Cardiac muscle cell (in vitro differentiated cells and primary cell): ENCODE results near the gene MMD2. TPM values are rescaled to one million over a fixed set of nuclear protein-coding genes. Genes with fewer than 3 reads are reported as not detected.

ENCODE experiments used
- DNase-seq, 2 donors: peaks; one replicate each; pipeline versions ENCODE4 v3.0.0 to v3.0.0-alpha.2; 2010 to 2017; ENCODE audit warnings: low read depth in 1 of 2, low spot score in 1 of 2
- H3K27ac ChIP-seq: fragments of 200-600 bp; sonication (generic); 2 replicates; pipeline ENCODE4 v1.5.1; 2016
- H3K27me3 ChIP-seq: fragments of 200-600 bp; sonication (generic); 2 replicates; pipeline ENCODE4 v1.6.0; 2016; ENCODE audit warnings: control low read depth
- H3K36me3 ChIP-seq: fragments of 200-600 bp; sonication (generic); 2 replicates; pipeline ENCODE4 v1.5.1; 2016; ENCODE audit warnings: control low read depth
- H3K4me1 ChIP-seq: fragments of 200-600 bp; sonication (generic); 2 replicates; pipeline ENCODE4 v1.8.1; 2017; ENCODE audit warnings: low read depth, mild to moderate bottlenecking, mixed run types
- H3K4me3 ChIP-seq: fragments of 200-600 bp; sonication (generic); 2 replicates; pipeline ENCODE4 v1.5.1; 2016; ENCODE audit warnings: mild to moderate bottlenecking
- H3K9me3 ChIP-seq: fragments of 200-600 bp; sonication (generic); 2 replicates; pipeline ENCODE4 v1.5.1; 2017; ENCODE audit warnings: low read depth, mild to moderate bottlenecking, control low read depth
- polyA plus RNA-seq: library from polyadenylated mRNA; unstranded; fragments of >200 nt; fragmentation: Nextera tagmentation; extraction: Ambion mirVana; gene quantifications from 2 replicates; pipeline ENCODE4 v1.2.1, GENCODE V29; 2016
- total RNA-seq: library from RNA; depleted of rRNA; stranded (reverse); fragments of >200 nt; gene quantifications from 2 replicates; pipeline ENCODE4 v1.2.3, GENCODE V29; 2016
- TF ChIP-seq, protein P1 (sequence below): IDR thresholded peaks from 2 replicates; pipeline ENCODE4 v1.5.1; 2012; ENCODE audit warnings: low read depth, mild to moderate bottlenecking, low read length

The MMD2 gene, protein sequence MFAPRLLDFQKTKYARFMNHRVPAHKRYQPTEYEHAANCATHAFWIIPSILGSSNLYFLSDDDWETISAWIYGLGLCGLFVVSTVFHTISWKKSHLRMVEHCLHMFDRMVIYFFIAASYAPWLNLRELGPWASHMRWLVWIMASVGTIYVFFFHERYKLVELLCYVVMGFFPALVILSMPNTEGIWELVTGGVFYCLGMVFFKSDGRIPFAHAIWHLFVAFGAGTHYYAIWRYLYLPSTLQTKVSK
- total RNA-seq (not detected in 2 replicates), polyA plus RNA-seq (not detected in 2 replicates)

DNA sequence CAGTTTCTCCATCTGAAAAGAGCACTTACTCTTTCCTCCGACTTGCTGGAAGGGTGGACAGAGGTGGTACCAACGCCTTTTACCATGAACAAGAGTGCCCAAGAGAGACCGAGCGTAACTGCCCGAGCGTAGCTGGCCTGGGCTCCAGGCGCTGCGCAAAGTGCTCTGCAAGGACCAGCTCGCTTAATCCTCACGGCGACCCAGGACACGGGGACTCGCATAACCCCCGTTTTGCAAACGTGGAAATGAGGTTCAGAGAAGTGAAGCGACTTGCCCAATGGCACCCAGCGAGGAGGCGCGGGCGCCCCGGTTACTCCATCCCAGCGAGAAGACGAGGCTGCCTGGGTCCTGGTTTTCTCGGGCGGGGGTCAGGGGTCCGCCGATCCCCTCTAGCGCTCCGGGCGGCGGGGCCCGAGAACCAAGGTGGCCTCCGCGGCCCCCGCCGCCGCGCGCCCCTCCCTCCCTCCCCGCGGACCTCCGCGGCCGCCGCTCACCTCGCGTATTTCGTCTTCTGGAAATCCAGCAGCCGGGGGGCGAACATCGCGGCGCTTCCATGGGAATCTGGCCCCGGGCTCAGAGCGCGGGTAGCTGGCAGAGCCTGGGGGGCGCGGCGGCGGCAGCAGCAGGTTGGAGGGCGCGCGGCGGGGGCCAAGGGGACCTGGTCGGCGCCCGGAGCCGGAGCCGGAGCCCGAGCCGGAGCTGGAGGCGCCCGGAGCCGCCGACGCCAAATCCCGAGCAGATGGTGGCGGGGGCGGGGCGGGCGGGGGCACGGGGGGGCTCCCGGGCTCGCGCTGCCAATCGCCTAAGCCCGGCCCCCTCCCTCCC lies at the start of gene MMD2:
Gene MMD2 (minus strand): TSS at position 711 of the 825 bp plus-strand sequence. CDS start 170 bp downstream, at position 541.
- peak in 1 of 2 donors; percentile 23 for DNase-seq
- no peaks in the 10 kb centered on the region for H3K36me3 ChIP-seq
- H3K4me3 ChIP-seq = peak within 1 kb of the TSS; percentile 41
- peaks cover 53% of the 10 kb centered on the region for H3K27me3 ChIP-seq
- TF ChIP-seq, protein P1, sequence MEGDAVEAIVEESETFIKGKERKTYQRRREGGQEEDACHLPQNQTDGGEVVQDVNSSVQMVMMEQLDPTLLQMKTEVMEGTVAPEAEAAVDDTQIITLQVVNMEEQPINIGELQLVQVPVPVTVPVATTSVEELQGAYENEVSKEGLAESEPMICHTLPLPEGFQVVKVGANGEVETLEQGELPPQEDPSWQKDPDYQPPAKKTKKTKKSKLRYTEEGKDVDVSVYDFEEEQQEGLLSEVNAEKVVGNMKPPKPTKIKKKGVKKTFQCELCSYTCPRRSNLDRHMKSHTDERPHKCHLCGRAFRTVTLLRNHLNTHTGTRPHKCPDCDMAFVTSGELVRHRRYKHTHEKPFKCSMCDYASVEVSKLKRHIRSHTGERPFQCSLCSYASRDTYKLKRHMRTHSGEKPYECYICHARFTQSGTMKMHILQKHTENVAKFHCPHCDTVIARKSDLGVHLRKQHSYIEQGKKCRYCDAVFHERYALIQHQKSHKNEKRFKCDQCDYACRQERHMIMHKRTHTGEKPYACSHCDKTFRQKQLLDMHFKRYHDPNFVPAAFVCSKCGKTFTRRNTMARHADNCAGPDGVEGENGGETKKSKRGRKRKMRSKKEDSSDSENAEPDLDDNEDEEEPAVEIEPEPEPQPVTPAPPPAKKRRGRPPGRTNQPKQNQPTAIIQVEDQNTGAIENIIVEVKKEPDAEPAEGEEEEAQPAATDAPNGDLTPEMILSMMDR = no peak
- H3K27ac ChIP-seq = no peak within 1 kb of the TSS
- no peaks in the 10 kb centered on the region for H3K4me1 ChIP-seq
- H3K9me3 ChIP-seq = no peaks in the 10 kb centered on the region

DNA sequence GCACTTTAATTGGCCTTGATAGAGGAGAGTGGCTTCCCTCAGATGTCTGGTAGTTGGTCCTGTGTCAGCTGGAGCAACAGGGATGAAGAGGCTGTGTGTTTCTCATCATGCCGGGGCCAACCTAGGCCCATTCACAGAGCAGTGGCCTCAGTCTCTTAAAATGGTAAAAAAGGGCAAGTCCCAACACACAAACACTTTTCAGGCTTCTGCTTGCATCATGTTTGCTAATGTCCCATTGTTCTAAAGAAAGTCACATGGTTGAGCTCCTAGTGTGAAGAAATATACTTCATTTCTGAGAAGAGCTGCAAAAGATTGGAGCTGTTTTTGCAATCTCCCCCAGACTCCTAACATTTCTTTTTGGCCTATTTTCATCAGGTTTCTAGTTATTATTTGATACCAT lies 46.1 kb upstream of the MMD2 start:
- peak in 1 of 2 donors; percentile 30 for DNase-seq
- peaks cover 2% of the 10 kb centered on the region for H3K36me3 ChIP-seq
- H3K9me3 ChIP-seq = no peaks in the 10 kb centered on the region
- H3K27me3 ChIP-seq = no peaks in the 10 kb centered on the region
- H3K27ac ChIP-seq = no peak overlapping the region
- TF ChIP-seq, protein P1 = no peak
- no peaks in the 10 kb centered on the region for H3K4me1 ChIP-seq
- no peak overlapping the region for H3K4me3 ChIP-seq

DNA sequence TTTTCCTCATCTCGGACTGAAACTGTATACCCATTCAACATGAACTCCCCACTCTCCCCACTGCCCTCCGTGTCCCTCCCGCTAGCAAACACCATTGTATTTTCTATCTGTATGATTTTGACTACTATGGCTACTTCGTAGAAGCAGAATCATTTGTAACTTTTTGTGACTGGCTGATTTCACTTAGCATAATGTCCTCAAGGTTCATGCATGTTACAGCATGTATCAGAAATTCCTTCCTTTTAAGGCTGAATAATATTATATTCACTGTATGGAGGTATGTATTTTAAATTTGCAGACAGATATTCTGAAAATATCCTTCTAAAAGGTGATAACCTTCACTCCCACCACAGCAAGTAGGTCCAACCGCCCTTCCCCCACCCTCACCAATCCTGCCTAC lies 42.9 kb upstream of the MMD2 start:
- no peaks in the 10 kb centered on the region for H3K4me1 ChIP-seq
- H3K4me3 ChIP-seq = no peak overlapping the region
- TF ChIP-seq, protein P1 = no peak
- peaks cover 2% of the 10 kb centered on the region for H3K36me3 ChIP-seq
- no peak overlapping the region for H3K27ac ChIP-seq
- no peak for DNase-seq
- no peaks in the 10 kb centered on the region for H3K27me3 ChIP-seq
- no peaks in the 10 kb centered on the region for H3K9me3 ChIP-seq

DNA sequence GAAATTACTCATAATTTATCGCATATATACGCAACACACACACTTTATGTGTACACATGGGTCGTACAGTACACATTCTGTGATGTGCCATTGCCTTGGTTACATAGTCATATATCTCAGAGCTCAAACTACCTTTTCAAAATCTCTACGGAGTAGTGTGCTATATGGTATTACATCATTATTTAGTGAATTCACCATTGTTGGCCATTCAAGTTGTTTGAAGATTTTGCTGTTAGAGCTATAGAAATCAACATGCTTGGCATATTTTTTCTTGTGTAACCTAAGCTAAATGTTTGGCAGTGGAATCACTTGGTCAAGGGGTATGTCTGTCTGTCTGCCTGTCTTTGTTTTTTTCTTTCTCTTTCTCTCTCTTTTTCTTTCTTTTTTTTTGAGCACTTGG lies 42.0 kb upstream of the MMD2 start:
- DNase-seq = no peak
- H3K36me3 ChIP-seq = peaks cover 2% of the 10 kb centered on the region
- H3K4me3 ChIP-seq = no peak overlapping the region
- H3K4me1 ChIP-seq = no peaks in the 10 kb centered on the region
- H3K27ac ChIP-seq = no peak overlapping the region
- no peaks in the 10 kb centered on the region for H3K9me3 ChIP-seq
- TF ChIP-seq, protein P1 = no peak
- no peaks in the 10 kb centered on the region for H3K27me3 ChIP-seq

DNA sequence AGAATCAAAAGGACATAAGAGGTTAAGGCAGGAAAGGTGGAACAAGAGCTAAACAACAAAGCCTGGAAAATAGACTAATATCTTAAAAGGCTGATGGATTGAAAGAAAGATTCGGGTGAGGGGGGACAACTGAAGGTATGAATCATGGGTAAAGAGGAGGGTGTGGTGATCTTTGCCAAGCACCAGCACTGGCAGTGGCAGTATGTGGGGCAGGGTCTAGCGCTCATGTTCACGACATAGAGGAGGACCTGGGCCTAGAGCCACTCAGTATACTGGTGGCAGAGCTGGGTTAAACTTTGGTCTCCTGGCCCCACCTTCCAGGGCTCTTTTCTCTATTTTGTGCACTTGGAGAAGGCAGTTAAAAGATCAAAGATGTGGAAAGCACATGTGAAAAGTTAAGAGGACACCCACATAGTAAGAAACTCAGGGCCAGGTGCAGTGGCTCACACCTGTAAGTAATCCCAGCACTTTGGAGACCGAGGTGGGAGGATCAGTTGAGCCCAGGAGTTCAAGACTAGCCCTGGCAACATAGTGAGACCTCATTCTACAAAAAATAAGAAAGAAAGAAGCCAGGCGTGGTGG lies 40.5 kb upstream of the MMD2 start:
- TF ChIP-seq, protein P1 = no peak
- Histone ChIP-seq H3K27ac (no peak overlapping the region), H3K36me3 (peaks cover 4% of the 10 kb centered on the region), H3K4me3 (no peak overlapping the region), H3K27me3 (no peaks in the 10 kb centered on the region), H3K4me1 (no peaks in the 10 kb centered on the region), H3K9me3 (no peaks in the 10 kb centered on the region)
- no peak for DNase-seq
